CD4-positive, alpha-beta T cell treated with Interleukin-4 for 1 hour (primary cell): ENCODE data around the gene SKI.
"Not testable (repeated sequence)": the region's sequence is repeated elsewhere in the genome, so short reads cannot be mapped to it uniquely, and the experiment has no call there.

Experiments used
- DNase-seq, 2 donors: peaks; one replicate each; pipeline ENCODE4 v3.0.0-alpha.2; 2020 to 2022

Gene SKI

GRCh38 chr1:2231532-2232254, 3.6 kb downstream of the SKI start:
- DNase-seq, result peak; percentile 84 to 88

DNA sequence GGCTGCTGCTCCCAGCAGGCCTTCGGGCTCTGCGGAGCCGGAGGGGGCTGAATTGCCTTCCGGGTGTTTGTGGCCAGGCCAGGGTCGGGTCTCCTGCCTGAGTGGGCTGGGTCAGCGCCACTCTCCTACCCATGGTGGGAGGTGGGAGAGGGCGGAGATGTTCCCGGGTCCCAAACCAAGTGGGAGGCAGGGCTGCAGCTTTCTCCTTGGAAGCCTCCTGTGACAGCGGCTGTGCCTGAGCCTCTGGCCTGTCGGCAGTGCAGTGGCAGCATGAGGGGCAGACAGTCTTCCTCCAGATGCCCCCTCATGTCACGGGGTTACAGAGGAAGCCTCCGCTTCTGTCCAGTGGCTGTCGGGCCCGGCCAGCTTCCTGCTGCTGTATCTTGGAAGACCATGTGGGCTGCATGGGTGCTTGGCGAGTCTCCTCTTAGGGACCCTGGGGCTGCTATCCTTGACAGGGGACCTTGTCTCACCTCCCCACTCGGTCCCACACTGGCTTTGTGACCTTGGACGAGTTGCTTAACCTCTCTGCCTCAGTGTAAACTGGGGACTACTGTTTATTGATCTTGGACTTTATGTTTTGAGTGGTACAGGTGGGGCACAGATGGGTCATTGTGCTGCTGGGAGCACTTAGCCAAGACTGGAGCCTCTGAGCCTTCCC, 4.3 kb downstream of the SKI start:
- DNase-seq, result no peak

GRCh38 chr1:2232916-2233438, 4.9 kb downstream of the SKI start:
- DNase-seq, result no peak

GRCh38 chr1:2233468-2233867, 5.3 kb downstream of the SKI start:
- no peak for DNase-seq

DNA sequence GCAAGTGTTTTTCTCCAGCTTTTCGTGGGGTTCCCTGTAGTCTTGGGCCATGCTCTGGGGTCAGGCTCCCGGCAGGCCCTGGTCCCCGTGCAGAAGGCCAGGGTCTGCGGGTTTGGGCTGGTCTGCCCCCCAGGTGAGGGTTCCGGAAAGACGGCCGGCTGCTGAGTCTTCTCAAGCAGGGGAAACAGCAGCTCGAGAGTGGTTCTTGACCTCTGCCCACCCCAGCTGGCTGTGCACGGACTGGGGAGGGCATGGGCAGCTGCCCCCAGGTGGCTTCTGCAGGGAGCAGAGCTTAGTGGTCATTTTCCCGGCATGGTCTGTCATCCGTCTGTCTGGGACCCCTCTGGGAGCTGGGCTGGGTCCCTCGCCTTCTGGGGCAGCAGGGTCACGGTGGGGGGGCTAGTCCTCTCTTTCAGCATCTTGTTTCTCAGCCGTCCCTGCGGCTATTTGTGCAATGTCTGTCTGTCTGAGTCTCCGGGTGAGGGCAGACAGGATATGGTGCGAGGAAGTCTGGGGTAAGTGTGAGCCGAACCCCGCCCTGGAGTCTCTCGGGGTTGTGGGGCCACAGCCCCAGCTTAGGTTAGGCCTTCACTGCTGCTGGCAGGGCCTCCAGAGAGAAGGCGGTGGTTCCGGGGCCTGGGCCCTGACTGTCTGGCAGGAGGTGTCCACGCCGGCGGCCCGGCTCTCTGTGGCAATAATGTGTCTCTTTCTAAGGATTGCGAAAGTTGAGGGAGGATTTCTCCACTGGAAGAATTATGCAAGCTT, 6.1 kb downstream of the SKI start:
- DNase-seq, result peak; percentile 86 to 93

- peak; percentile 49 to 70 for DNase-seq
Observed at GRCh38 chr1:2234762-2235113, 6.6 kb downstream of the SKI start.

DNA sequence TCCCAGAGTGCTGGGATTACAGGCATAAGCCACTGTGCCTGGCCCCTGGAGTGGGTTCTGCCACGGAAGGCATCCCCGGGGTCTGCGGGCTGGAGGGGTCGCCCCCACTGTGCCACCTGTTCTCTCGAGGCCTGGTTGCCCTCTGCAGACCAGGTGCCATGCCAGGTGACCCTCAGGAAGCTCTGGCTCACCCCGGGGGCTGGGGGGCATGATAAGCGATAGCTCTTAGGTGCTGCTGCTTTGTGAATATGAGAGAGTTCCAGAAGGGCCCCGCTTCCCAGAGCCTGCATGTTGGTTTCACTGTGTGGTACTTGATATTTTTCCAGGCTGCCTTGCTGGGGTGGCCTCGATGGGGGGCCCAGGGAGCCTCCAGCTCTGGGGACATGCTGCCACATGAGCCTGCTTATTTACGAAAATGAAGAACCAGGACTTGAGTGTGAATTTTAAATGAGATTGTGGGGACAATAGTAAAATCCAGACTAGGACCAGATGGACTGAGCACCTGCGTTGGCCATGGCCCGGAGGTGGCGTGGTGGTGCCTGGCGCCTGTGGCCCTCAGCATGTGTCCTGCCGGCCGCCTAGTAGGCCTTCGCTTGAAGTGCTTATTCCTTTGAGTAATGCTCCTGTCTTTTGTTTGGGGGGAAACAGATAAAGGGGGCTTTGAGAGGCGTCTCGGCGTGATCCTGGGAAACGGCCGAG, 7.3 kb downstream of the SKI start:
- no peak for DNase-seq

GRCh38 chr1:2236695-2237677, 8.9 kb downstream of the SKI start:
- peak; percentile 68 to 75 for DNase-seq

- DNase-seq, result no peak
Observed at GRCh38 chr1:2237773-2238172, 9.7 kb downstream of the SKI start.

GRCh38 chr1:2238361-2239012, 10.4 kb downstream of the SKI start:
- DNase-seq, result no peak

GRCh38 chr1:2239013-2239370, 10.9 kb downstream of the SKI start:
- no peak for DNase-seq

GRCh38 chr1:2239384-2239985, 11.4 kb downstream of the SKI start:
- DNase-seq, result no peak

DNA sequence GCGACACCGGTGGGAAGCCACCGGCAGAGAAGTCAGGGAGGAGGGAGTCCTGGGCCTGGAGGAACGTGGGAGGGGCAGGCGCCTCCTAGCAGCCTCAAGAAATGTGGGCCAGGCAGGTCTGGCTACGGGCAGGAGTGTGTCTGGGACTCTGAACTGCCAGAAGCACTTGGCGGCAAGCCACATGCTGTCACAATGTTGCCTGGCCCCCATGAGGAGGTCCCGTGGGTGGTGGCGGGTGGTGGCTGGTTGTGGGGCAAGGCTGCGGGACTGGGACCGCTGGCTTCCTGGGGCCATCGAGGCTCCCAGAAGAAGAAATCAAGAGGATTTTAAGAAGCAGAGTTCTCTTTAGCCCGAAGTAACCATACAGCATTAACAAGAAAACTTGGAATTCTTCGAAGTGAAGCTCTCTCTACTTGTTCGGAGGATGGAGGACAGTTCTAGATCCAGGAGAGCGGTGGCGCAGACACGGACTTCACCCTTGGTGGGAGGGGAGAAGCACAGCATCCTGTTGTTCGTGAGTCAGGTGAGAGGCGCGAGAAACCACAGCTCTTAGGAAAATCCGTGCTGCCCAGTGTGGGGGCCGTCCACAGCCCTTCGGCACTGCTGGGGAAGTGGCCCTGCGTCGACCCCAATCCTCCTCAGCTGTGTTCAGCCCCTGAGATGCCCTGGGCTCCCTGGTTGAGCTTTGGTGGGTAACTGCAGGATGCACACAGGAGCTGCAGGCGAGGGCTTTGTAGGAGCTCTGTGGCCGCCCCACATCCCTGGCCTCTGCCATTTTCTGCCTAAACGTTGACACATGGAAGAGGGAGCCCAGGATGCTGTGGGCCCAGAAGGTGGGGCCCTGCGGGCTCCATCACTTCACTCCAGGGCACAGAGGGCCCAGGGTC, 12.4 kb downstream of the SKI start:
- no peak for DNase-seq

DNA sequence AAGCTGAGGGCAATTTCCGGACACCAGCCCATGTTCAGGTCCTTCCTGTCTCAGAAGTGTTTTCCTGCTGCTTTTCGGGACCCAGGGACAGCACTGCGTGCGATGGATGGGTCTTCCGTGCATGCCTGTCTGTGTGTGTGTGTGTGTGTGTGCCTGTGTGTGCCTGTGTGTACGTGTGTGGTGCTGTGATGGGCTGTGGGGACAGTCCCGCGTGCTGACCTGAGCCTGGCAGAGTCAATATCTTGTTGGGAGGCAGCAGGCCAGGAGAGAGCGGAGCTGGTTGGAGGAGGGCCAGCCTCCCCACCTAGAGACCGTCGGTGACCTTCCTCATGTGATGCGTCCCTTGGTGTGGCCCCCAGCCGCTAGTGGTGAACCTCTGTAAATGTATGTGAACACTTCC, 13.7 kb downstream of the SKI start:
- no peak for DNase-seq

DNA sequence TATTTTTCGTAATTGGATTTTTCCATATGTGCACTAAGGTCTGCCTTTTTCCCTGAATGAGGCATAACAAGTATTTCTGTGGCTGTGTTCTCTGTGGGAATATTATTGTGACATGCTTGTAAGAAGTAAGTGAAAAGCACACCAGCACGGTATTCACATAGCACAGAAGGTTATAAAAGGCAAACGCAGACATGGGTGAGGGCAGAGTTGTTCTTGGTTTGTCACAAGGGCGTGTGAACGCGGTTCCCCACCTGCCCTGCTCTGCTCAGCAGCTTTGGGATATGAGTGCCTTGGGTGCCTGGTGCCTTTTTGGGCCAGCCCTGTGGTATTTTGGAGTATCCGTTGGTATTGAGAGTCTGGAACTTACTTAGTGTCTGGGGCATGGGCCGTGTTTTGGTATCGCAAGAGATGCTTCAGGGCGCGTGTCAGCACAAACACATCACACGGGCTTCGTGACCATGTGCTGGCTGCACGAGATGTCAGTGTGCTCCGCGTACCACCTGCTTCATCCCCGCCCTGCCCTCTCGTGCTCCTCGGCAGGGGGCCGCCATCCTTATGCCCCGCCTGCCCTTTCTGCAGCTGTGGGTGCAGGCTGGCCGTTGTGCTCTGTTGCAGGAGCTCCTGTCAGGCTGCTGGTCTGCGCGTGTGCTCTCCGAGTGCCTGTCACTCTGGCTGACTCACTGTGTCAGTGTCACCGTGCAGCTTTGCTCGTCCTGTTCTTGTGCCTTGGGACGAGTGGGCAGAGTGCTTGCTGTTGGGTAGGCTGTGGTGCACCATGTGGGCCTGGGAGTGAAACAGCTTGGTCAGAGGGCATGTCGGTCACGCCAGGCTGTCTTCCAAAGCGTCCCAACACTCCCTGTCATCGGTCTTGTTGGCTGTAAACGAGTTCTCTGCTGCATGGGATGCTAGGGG, 15.0 kb downstream of the SKI start:
- no peak for DNase-seq

- DNase-seq, result not testable (repeated sequence)
Observed at GRCh38 chr1:2247045-2247394, 18.9 kb downstream of the SKI start.

DNA sequence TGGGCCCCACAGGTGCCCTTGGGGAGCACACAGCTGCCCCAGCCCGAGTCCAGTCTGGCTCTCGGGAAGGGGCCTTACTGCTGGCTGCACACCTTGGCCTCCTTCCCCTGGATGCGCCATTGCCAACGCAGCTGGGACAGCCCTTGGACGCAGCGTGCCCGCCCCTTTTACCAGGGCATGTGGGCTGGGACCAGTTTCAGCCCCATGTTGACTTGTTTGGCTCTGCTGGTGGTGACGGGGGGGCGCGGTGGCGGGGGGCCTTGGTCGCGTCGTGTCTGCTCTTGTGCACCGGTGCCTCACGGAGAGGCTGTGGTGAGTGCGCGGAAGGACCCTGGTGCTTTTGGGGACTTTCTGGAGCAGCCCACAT, 19.6 kb downstream of the SKI start:
- DNase-seq, result no peak

DNA sequence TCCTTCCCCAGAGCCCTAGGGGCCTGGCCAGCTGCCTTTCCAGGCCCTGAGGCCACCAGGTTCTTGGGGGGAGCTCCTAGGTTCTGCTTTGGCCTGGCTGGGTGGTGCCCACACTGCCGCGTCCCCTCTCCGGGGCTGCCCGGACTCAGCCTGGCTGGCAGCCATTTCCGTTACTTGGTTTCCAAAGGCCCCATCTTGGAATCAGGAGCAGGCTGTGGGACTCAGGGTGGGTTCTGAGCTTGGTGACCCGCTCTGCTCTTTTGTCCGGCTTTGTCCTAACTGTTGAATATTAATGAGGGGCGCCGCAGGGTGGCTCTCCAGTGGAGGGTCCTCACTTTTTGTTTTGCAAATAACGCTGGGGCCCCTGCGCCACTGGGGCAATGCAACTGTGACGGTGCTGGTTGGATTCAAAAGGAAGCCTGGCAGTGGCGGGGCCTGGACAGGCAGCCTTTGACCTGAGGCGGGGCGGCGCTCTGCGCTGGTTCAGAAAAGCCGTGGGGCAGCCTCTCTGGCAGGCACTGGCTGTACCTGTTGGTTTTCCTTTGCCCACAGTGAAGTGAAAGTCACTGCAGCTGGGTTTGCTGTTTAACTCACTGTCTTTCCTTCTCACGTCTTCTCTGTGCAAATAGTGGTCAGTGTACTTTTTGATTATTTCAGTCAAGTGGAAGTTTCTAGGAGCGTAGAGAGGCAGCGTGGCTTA, 20.2 kb downstream of the SKI start:
- no peak for DNase-seq
